Epithelial cell of esophagus (primary cell): ENCODE data around the gene CBX7.
"Not testable (repeated sequence)": the region's sequence is repeated elsewhere in the genome, so short reads cannot be mapped to it uniquely, and the experiment has no call there.

Source experiments
- DNase-seq: peaks from one replicate; pipeline ENCODE4 v3.0.0; 2010; ENCODE audit warnings: low read depth
- H3K4me3 ChIP-seq: 2 replicates; pipeline ENCODE4 v1.5.1; 2011; ENCODE audit warnings: mild to moderate bottlenecking, low read length, control low read depth
- TF ChIP-seq, protein P1 (sequence below): IDR thresholded peaks from 2 replicates; pipeline ENCODE4 v1.5.1; 2011; ENCODE audit warnings: low read depth, mild to moderate bottlenecking, low read length, control low read depth, inconsistent platforms; ENCODE audit not compliant: insufficient read depth; ENCODE audit errors: missing control alignments

The CBX7 gene

DNA sequence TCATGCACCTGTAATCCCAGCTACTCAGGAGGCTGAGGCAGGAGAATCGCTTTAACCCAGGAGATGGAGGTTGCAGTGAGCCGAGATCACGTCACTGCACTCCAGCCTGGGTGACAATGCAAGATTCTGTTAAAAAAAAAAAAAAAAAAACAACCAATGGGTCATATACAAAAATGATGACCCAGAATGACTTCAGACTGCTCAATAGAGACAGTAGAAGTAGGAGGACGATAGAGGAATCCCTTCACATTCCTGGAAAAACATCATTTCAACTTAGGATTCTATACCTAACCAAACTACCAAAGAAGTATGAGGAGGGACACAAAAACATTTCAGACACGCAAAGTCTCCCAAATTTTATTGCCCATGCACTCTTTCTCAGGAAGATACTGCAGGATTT lies 14.1 kb upstream of the CBX7 start:
- no peak overlapping the region for H3K4me3 ChIP-seq
- no peak for DNase-seq
- TF ChIP-seq, protein P1, sequence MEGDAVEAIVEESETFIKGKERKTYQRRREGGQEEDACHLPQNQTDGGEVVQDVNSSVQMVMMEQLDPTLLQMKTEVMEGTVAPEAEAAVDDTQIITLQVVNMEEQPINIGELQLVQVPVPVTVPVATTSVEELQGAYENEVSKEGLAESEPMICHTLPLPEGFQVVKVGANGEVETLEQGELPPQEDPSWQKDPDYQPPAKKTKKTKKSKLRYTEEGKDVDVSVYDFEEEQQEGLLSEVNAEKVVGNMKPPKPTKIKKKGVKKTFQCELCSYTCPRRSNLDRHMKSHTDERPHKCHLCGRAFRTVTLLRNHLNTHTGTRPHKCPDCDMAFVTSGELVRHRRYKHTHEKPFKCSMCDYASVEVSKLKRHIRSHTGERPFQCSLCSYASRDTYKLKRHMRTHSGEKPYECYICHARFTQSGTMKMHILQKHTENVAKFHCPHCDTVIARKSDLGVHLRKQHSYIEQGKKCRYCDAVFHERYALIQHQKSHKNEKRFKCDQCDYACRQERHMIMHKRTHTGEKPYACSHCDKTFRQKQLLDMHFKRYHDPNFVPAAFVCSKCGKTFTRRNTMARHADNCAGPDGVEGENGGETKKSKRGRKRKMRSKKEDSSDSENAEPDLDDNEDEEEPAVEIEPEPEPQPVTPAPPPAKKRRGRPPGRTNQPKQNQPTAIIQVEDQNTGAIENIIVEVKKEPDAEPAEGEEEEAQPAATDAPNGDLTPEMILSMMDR, result no peak

DNA sequence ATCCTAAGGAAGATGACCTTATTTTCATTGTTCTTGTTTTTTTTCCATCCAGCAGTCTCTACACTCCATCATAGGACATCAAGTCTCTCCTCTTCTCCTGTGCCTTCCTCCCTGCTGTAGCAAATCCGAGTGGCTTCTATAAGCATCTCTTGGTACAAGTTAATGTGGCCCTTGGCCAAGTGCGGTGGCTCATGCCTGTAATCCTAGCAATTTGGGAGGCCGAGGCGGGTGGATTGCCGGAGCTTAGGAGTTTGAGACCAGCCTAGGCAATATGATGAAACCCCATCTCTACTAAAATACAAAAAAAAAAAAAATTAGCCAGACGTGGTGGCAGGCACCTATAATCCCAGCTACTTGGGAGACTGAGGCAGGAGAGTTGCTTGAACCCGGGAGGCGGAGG lies 3.6 kb upstream of the CBX7 start:
- not testable (repeated sequence) for DNase-seq, H3K4me3 ChIP-seq

DNA sequence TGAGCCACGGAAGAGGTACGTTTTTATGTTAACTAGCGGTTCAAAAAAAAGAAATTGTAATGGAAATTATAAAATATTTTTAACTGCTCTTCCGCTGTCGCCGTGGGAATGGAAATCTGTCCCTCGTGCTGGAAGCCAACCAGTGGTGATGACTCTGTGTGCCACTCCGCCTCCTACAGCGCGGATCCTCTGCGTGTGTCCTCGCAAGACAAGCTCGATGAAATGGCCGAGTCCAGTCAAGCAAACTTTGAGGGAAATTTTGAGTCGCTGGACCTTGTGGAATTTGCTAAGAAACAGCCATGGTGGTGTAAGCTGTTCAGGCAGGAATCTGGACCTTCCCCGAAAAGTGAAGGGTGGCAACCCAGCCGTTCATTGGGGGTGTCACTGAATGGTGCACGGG lies 2.9 kb upstream of the CBX7 start:
- TF ChIP-seq, protein P1, result no peak
- H3K4me3 ChIP-seq, result no peak overlapping the region
- DNase-seq, result no peak

DNA sequence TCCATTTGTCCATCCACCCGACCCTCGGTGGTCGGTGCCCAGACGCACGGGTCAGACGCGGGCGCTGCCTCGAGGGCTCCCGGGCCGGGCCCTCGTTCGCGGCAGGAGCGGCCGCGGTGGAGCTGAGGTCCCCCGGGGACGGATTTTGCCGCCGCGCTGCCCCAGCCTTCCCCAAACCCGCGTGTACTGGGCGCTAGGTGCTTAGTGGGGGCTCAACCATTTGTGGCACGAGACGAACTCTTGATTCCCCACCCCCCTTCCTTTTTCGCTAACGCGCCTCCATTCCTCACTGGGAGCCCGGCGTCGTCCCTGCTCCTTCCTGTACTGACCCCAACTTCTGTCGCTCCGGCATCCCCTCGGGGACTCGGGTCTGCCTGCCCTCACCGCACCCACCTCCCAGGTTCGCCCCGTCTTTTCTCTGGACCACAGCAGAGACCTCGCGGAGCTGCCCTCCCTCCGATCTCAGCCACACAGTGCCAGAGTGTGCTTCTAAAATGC lies 789 bp upstream of the CBX7 start:
- peak overlapping the region; percentile 51 for H3K4me3 ChIP-seq
- TF ChIP-seq, protein P1, result no peak
- DNase-seq, result no peak

DNA sequence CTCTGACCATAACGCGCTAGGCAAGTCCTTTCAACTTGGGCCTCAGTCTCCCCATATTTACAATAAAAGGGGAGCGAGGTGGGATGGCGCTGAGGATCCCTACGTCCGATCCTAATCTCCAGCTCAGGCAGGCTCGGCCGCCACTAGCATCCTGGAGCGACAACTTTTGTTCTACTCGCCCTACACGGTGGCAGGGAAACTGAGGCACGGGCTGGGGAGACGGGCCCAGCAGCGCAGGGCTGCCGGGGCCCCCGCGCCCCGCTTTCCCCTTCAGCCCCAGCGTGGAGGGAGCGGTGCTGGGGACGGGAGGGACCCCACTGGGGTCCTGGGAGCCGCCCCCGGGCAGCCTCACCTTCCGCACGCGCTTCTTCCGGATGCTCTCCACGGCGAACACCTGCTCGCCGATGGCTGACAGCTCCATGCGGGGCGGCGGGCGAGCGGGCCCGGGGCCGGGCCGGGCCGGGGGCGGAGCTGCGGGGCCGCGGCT lies 413 bp downstream of the CBX7 start:
- TF ChIP-seq, protein P1, result no peak
- H3K4me3 ChIP-seq, result peak overlapping the region; percentile 51
- DNase-seq, result no peak

DNA sequence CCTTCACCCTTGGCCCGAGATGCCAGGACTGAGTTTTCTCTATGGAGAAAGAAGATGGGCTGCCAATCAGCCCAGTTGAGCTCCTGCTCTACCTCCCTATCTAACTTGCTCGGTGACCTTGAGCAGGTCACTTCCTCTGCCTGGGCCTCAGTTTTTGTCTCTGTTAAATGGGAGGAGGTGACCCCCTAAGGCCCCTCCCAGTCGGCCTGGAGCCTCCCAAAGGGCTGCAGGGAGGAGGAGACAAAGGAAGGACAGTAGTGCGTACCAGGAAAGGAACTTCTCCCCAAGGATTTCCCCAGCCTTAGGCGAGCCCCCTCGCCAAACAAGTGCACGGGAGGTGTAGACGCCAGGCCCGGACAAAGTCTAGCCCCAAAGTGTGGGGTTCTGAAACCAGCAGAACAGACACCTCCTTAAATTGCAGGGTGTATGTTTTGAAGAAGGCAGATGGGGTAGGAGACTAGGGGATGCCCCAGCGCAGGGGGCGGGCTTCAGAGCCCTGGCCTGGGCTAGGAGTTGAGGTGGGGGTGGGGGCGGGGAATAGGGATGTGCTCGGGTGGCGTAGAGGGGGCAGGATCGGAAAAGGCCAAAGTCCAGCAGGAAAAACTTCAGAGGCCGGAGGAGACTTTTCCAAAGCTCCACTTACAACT lies 1.0 kb downstream of the CBX7 start:
- peak overlapping the region; percentile 51 for H3K4me3 ChIP-seq
- DNase-seq, result no peak
- TF ChIP-seq, protein P1, result no peak

DNA sequence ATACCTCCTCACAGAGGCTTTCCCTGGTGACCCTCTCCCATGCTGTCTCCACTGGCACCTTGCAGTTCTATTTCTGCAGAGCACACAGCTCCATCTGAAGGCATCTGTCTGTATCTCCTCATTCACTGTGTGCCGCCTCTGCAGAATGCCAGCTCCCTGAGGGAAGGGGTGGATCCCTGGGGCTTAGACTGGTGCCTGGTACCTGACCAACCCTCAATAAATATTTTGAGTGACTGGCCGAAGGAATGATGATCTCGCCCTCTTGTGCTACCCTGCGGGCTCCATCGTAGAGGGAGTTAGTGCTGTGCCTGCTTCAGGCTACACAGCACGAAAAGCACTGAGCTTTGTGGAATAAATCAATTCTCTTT lies 1.6 kb downstream of the CBX7 start:
- no peak overlapping the region for H3K4me3 ChIP-seq
- TF ChIP-seq, protein P1, result no peak
- DNase-seq, result peak; percentile 12
